ENCODE data around the gene PCYT2.

The PCYT2 gene

DNA sequence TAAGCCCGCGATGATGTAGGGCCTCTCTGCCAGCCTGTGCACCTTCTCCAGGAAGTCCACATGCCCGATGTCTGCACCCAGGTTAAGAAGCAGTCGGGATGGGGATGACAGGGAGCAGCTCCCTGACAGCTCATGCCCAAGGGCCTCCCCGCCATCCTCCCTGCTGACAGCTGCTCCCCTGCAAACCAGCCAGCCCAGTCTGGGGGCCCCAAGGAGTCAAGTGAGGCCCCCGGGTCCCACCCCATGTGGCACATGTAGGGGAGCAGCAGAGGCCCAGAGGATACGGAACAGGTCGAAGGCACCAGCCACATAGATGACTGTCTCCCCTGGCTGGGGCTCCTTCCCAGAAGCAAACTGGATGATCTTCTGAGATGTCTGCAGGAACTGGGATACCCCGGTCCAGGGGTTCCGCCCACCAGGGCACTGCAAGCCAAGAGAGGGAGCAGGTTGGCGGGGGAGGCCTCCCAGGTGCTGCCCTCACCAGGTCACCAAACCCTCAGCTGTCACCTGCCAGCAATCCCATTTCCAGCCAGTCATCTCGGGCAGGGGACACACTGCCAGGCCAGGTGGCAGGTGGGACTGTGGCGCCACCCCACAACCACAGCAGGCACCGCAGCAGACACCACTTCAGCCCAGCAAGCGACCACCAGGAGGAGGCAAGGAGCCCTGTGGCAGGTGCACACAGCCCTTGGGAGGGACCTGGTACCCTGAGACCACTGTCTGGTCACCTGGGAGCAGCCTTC, 4.6 kb downstream of the PCYT2 start:
- Histone ChIP-seq H3K36me3 (ENCODE audit: control insufficient read depth in 2 of 2, insufficient read depth in 1 of 2, low read length in 2 of 2) (peaks cover 0 to 55% of the 10 kb centered on the region in 2 experiments; a peak in 1 of 3 replicates), H3K4me1 (ENCODE audit: control insufficient read depth, insufficient read depth, low read length) (peaks cover 4% of the 10 kb centered on the region), H3K9me3 (ENCODE audit: control insufficient read depth, insufficient read depth, low read depth, low read length) (no peaks in the 10 kb centered on the region), H3K4me3 (ENCODE audit: low read depth, low read length) (no peak overlapping the region), H3K27ac (ENCODE audit: extremely low read depth, low read depth, low read length) (no peak overlapping the region)
- CTCF ChIA-PET: interaction anchor here (0.5 to 1.6 kb wide), 5 partner anchors 9 to 113 kb away, joined by 3 to 4 read pairs (median 3); no protein-coding TSS in a partner anchor
- POLR2A ChIA-PET: no interaction called here
- TF ChIP-seq ZBTB8A (tag by site-specific recombination; IDR thresholded peaks at IDR 0.05): 0 out of 2 replicates have a peak, but pooled peaks have one; percentile 38
- TF ChIP-seq ZNF121 (tag by site-specific recombination; IDR thresholded peaks at IDR 0.05): no peak
- TF ChIP-seq ZNF837 (tag by site-specific recombination; IDR thresholded peaks at IDR 0.05): no peak
- TF ChIP-seq, protein P1, sequence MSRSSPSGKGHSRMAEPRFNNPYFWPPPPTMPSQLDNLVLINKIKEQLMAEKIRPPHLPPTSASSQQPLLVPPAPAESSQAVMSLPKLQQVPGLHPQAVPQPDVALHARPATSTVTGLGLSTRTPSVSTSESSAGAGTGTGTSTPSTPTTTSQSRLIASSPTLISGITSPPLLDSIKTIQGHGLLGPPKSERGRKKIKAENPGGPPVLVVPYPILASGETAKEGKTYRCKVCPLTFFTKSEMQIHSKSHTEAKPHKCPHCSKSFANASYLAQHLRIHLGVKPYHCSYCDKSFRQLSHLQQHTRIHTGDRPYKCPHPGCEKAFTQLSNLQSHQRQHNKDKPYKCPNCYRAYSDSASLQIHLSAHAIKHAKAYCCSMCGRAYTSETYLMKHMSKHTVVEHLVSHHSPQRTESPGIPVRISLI (tag by site-specific recombination; IDR thresholded peaks at IDR 0.05): no peak
- TF ChIP-seq, protein P2, sequence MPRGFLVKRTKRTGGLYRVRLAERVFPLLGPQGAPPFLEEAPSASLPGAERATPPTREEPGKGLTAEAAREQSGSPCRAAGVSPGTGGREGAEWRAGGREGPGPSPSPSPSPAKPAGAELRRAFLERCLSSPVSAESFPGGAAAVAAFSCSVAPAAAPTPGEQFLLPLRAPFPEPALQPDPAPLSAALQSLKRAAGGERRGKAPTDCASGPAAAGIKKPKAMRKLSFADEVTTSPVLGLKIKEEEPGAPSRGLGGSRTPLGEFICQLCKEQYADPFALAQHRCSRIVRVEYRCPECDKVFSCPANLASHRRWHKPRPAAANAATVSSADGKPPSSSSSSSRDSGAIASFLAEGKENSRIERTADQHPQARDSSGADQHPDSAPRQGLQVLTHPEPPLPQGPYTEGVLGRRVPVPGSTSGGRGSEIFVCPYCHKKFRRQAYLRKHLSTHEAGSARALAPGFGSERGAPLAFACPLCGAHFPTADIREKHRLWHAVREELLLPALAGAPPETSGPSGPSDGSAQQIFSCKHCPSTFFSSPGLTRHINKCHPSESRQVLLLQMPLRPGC (tag by site-specific recombination; IDR thresholded peaks at IDR 0.05): no peak
- TF ChIP-seq, protein P3, sequence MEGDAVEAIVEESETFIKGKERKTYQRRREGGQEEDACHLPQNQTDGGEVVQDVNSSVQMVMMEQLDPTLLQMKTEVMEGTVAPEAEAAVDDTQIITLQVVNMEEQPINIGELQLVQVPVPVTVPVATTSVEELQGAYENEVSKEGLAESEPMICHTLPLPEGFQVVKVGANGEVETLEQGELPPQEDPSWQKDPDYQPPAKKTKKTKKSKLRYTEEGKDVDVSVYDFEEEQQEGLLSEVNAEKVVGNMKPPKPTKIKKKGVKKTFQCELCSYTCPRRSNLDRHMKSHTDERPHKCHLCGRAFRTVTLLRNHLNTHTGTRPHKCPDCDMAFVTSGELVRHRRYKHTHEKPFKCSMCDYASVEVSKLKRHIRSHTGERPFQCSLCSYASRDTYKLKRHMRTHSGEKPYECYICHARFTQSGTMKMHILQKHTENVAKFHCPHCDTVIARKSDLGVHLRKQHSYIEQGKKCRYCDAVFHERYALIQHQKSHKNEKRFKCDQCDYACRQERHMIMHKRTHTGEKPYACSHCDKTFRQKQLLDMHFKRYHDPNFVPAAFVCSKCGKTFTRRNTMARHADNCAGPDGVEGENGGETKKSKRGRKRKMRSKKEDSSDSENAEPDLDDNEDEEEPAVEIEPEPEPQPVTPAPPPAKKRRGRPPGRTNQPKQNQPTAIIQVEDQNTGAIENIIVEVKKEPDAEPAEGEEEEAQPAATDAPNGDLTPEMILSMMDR (tag by site-specific recombination; IDR thresholded peaks at IDR 0.05): peak; percentile 72
- peak; percentile 35; the same call in 1 of the 2 replicates for TF ChIP-seq GLIS2 (tag by site-specific recombination; IDR thresholded peaks at IDR 0.05)
- no peak for TF ChIP-seq ZNF623 (tag by site-specific recombination; IDR thresholded peaks at IDR 0.05)
- TF ChIP-seq GLIS1 (tag by site-specific recombination; IDR thresholded peaks at IDR 0.05): peak; percentile 53
- 0 out of 2 replicates have a peak, but pooled peaks have one; percentile 10 for TF ChIP-seq ZIC2 (tag by site-specific recombination; IDR thresholded peaks at IDR 0.05)
- TF ChIP-seq, protein P4, sequence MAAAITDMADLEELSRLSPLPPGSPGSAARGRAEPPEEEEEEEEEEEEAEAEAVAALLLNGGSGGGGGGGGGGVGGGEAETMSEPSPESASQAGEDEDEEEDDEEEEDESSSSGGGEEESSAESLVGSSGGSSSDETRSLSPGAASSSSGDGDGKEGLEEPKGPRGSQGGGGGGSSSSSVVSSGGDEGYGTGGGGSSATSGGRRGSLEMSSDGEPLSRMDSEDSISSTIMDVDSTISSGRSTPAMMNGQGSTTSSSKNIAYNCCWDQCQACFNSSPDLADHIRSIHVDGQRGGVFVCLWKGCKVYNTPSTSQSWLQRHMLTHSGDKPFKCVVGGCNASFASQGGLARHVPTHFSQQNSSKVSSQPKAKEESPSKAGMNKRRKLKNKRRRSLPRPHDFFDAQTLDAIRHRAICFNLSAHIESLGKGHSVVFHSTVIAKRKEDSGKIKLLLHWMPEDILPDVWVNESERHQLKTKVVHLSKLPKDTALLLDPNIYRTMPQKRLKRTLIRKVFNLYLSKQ (tag by site-specific recombination; IDR thresholded peaks at IDR 0.05; ENCODE audit: borderline replicate concordance): no peak
- TF ChIP-seq GLI4 (tag by site-specific recombination; IDR thresholded peaks at IDR 0.05): no peak

DNA sequence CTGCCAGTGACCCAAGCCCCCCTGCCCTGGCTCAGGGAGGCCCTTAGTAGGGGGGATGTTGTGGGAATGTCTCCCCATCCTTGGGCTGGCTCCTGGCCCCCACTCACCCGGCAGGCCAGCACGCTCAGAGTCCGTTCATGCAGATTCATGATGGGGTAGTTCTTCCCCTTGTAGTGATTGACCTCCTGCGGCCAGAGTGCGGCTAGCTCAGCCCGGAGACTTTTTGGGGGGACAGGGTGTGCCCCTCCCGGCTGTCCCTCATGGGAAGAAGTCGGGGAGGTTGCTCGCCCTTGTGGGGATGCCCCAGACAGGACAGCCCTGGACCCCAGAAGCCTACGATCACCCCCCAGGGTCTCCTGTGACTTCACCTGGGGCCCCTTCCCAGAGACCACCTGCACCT, 5.2 kb downstream of the PCYT2 start:
- peaks cover 3% of the 10 kb centered on the region; the same call in 1 of the 2 replicates for H3K4me1 ChIP-seq (ENCODE audit: control insufficient read depth, insufficient read depth, low read length)
- no peak overlapping the region for H3K4me3 ChIP-seq (ENCODE audit: low read depth, low read length)
- no peak overlapping the region for H3K27ac ChIP-seq (ENCODE audit: extremely low read depth, low read depth, low read length)
- ChIA-PET CTCF (interaction anchor here (0.8 to 1.6 kb wide), 3 partner anchors 8 to 114 kb away, joined by 3 to 4 read pairs (median 4); no protein-coding TSS in a partner anchor), POLR2A (interaction anchor here (0.8 kb wide), 1 partner anchor 14 kb away, joined by 3 read pairs; the partner anchor contains the start of genes ALYREF and ANAPC11)
- H3K9me3 ChIP-seq (ENCODE audit: control insufficient read depth, insufficient read depth, low read depth, low read length): no peaks in the 10 kb centered on the region
- peaks cover 0 to 58% of the 10 kb centered on the region in 2 experiments; a peak in 1 of 3 replicates for H3K36me3 ChIP-seq (ENCODE audit: control insufficient read depth in 2 of 2, insufficient read depth in 1 of 2, low read length in 2 of 2)
- TF ChIP-seq ZNF10 (tag by site-specific recombination; IDR thresholded peaks at IDR 0.05) (no peak), ZNF416 (tag by site-specific recombination; IDR thresholded peaks at IDR 0.05) (no peak), ZNF624 (tag by site-specific recombination; IDR thresholded peaks at IDR 0.05) (no peak), ZNF404 (tag by site-specific recombination; IDR thresholded peaks at IDR 0.05) (no peak), SCRT1 (tag by site-specific recombination; IDR thresholded peaks at IDR 0.05; ENCODE audit: borderline replicate concordance) (no peak), ZNF555 (tag by site-specific recombination; conservative IDR thresholded peaks at IDR 0.05) (no peak), ZNF292 (tag by site-specific recombination; IDR thresholded peaks at IDR 0.05; ENCODE audit: borderline replicate concordance, low read depth) (no peak), SP2 (tag by site-specific recombination; IDR thresholded peaks at IDR 0.05) (no peak)
- TF ChIP-seq, protein P5, sequence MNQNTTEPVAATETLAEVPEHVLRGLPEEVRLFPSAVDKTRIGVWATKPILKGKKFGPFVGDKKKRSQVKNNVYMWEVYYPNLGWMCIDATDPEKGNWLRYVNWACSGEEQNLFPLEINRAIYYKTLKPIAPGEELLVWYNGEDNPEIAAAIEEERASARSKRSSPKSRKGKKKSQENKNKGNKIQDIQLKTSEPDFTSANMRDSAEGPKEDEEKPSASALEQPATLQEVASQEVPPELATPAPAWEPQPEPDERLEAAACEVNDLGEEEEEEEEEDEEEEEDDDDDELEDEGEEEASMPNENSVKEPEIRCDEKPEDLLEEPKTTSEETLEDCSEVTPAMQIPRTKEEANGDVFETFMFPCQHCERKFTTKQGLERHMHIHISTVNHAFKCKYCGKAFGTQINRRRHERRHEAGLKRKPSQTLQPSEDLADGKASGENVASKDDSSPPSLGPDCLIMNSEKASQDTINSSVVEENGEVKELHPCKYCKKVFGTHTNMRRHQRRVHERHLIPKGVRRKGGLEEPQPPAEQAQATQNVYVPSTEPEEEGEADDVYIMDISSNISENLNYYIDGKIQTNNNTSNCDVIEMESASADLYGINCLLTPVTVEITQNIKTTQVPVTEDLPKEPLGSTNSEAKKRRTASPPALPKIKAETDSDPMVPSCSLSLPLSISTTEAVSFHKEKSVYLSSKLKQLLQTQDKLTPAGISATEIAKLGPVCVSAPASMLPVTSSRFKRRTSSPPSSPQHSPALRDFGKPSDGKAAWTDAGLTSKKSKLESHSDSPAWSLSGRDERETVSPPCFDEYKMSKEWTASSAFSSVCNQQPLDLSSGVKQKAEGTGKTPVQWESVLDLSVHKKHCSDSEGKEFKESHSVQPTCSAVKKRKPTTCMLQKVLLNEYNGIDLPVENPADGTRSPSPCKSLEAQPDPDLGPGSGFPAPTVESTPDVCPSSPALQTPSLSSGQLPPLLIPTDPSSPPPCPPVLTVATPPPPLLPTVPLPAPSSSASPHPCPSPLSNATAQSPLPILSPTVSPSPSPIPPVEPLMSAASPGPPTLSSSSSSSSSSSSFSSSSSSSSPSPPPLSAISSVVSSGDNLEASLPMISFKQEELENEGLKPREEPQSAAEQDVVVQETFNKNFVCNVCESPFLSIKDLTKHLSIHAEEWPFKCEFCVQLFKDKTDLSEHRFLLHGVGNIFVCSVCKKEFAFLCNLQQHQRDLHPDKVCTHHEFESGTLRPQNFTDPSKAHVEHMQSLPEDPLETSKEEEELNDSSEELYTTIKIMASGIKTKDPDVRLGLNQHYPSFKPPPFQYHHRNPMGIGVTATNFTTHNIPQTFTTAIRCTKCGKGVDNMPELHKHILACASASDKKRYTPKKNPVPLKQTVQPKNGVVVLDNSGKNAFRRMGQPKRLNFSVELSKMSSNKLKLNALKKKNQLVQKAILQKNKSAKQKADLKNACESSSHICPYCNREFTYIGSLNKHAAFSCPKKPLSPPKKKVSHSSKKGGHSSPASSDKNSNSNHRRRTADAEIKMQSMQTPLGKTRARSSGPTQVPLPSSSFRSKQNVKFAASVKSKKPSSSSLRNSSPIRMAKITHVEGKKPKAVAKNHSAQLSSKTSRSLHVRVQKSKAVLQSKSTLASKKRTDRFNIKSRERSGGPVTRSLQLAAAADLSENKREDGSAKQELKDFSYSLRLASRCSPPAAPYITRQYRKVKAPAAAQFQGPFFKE (tag by site-specific recombination; IDR thresholded peaks at IDR 0.05; ENCODE audit: borderline replicate concordance): no peak
- TF ChIP-seq, protein P6, sequence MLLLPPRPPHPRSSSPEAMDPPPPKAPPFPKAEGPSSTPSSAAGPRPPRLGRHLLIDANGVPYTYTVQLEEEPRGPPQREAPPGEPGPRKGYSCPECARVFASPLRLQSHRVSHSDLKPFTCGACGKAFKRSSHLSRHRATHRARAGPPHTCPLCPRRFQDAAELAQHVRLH (tag by site-specific recombination; IDR thresholded peaks at IDR 0.05): no peak

All from HEK293 (cell line).